Measurements from ENCODE around the gene PTPRR. TPM values are rescaled to one million over a fixed set of nuclear protein-coding genes. Genes with fewer than 3 reads are reported as not detected.

The PTPRR gene
- total RNA-seq, 1 experiment from 2014 or later = 0.46 TPM

DNA sequence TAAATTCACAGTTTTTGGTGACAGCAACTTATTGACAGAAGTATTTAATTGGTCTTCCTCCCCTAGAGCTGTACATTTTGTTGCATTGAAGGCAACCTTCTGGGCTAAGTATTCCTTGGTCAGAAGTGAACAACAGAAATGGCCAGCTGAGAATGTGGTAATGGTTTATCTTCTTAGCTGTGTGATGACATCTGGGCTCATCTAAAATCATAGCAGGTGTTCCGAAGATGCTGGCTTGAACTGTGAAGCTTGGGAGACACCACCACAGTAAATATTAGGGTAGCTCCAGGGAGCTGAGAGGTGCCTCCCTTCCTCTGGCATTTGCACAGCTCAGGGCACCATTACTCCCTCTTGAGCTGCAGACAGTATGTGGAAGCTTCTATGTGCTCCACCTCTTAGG lies 279.6 kb downstream of the PTPRR start (continued):
- TF ChIP-seq, protein P1, sequence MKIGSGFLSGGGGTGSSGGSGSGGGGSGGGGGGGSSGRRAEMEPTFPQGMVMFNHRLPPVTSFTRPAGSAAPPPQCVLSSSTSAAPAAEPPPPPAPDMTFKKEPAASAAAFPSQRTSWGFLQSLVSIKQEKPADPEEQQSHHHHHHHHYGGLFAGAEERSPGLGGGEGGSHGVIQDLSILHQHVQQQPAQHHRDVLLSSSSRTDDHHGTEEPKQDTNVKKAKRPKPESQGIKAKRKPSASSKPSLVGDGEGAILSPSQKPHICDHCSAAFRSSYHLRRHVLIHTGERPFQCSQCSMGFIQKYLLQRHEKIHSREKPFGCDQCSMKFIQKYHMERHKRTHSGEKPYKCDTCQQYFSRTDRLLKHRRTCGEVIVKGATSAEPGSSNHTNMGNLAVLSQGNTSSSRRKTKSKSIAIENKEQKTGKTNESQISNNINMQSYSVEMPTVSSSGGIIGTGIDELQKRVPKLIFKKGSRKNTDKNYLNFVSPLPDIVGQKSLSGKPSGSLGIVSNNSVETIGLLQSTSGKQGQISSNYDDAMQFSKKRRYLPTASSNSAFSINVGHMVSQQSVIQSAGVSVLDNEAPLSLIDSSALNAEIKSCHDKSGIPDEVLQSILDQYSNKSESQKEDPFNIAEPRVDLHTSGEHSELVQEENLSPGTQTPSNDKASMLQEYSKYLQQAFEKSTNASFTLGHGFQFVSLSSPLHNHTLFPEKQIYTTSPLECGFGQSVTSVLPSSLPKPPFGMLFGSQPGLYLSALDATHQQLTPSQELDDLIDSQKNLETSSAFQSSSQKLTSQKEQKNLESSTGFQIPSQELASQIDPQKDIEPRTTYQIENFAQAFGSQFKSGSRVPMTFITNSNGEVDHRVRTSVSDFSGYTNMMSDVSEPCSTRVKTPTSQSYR (CRISPR knock-in tag; IDR thresholded peaks at IDR 0.05) = no peak
- no peak for TF ChIP-seq ZNF396 (CRISPR knock-in tag; IDR thresholded peaks at IDR 0.05; ENCODE audit: borderline replicate concordance)
- TF ChIP-seq, protein P2, sequence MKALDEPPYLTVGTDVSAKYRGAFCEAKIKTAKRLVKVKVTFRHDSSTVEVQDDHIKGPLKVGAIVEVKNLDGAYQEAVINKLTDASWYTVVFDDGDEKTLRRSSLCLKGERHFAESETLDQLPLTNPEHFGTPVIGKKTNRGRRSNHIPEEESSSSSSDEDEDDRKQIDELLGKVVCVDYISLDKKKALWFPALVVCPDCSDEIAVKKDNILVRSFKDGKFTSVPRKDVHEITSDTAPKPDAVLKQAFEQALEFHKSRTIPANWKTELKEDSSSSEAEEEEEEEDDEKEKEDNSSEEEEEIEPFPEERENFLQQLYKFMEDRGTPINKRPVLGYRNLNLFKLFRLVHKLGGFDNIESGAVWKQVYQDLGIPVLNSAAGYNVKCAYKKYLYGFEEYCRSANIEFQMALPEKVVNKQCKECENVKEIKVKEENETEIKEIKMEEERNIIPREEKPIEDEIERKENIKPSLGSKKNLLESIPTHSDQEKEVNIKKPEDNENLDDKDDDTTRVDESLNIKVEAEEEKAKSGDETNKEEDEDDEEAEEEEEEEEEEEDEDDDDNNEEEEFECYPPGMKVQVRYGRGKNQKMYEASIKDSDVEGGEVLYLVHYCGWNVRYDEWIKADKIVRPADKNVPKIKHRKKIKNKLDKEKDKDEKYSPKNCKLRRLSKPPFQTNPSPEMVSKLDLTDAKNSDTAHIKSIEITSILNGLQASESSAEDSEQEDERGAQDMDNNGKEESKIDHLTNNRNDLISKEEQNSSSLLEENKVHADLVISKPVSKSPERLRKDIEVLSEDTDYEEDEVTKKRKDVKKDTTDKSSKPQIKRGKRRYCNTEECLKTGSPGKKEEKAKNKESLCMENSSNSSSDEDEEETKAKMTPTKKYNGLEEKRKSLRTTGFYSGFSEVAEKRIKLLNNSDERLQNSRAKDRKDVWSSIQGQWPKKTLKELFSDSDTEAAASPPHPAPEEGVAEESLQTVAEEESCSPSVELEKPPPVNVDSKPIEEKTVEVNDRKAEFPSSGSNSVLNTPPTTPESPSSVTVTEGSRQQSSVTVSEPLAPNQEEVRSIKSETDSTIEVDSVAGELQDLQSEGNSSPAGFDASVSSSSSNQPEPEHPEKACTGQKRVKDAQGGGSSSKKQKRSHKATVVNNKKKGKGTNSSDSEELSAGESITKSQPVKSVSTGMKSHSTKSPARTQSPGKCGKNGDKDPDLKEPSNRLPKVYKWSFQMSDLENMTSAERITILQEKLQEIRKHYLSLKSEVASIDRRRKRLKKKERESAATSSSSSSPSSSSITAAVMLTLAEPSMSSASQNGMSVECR (CRISPR knock-in tag; IDR thresholded peaks at IDR 0.05; ENCODE audit: borderline replicate concordance) = no peak
- no peak for TF ChIP-seq CBFB (CRISPR knock-in tag; IDR thresholded peaks at IDR 0.05; ENCODE audit: low read depth)
- TF ChIP-seq, protein P3, sequence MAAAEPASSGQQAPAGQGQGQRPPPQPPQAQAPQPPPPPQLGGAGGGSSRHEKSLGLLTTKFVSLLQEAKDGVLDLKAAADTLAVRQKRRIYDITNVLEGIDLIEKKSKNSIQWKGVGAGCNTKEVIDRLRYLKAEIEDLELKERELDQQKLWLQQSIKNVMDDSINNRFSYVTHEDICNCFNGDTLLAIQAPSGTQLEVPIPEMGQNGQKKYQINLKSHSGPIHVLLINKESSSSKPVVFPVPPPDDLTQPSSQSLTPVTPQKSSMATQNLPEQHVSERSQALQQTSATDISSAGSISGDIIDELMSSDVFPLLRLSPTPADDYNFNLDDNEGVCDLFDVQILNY (CRISPR knock-in tag; IDR thresholded peaks at IDR 0.05) = no peak
- TF ChIP-seq, protein P4, sequence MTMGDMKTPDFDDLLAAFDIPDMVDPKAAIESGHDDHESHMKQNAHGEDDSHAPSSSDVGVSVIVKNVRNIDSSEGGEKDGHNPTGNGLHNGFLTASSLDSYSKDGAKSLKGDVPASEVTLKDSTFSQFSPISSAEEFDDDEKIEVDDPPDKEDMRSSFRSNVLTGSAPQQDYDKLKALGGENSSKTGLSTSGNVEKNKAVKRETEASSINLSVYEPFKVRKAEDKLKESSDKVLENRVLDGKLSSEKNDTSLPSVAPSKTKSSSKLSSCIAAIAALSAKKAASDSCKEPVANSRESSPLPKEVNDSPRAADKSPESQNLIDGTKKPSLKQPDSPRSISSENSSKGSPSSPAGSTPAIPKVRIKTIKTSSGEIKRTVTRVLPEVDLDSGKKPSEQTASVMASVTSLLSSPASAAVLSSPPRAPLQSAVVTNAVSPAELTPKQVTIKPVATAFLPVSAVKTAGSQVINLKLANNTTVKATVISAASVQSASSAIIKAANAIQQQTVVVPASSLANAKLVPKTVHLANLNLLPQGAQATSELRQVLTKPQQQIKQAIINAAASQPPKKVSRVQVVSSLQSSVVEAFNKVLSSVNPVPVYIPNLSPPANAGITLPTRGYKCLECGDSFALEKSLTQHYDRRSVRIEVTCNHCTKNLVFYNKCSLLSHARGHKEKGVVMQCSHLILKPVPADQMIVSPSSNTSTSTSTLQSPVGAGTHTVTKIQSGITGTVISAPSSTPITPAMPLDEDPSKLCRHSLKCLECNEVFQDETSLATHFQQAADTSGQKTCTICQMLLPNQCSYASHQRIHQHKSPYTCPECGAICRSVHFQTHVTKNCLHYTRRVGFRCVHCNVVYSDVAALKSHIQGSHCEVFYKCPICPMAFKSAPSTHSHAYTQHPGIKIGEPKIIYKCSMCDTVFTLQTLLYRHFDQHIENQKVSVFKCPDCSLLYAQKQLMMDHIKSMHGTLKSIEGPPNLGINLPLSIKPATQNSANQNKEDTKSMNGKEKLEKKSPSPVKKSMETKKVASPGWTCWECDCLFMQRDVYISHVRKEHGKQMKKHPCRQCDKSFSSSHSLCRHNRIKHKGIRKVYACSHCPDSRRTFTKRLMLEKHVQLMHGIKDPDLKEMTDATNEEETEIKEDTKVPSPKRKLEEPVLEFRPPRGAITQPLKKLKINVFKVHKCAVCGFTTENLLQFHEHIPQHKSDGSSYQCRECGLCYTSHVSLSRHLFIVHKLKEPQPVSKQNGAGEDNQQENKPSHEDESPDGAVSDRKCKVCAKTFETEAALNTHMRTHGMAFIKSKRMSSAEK (CRISPR knock-in tag; IDR thresholded peaks at IDR 0.05; ENCODE audit: borderline replicate concordance) = no peak
- no peak for TF ChIP-seq NR3C1 (CRISPR knock-in tag; conservative IDR thresholded peaks at IDR 0.05; ENCODE audit: low read depth)

DNA sequence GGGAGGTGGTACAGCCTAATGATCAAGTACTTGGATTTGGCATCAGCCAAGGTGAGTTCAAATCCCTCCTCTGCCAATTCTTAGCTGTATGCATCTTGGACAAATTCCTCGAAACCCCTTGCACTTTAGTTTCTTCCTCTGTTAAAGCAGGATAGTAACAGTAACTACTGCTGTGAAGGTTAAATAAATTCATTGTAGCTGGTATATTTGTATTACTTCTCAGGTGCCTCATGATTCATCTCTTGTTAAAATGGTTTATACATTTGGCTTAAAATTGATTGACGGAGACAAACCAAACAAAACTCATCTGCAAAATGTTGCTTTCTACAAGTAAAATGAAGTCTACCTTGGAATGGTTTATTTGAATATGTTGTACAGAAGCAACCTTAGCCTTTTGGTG lies 281.0 kb downstream of the PTPRR start:
- Mint-ChIP-seq H3K27me3 (ENCODE audit: low read depth) (no peaks in the 10 kb centered on the region), H3K9me3 (no peaks in the 10 kb centered on the region; the same call in 1 of the 2 replicates), H3K4me1 (peaks cover 7% of the 10 kb centered on the region; the same call in 1 of the 2 replicates), H3K27ac (no peak overlapping the region), H3K36me3 (no peaks in the 10 kb centered on the region), H3K4me3 (no peak overlapping the region)
- POLR2A ChIA-PET = no interaction called here
- CTCF ChIA-PET = no interaction called here
- ATAC-seq (no peak), DNase-seq (ENCODE audit: low spot score) (no peak)
- TF ChIP-seq FOXK1 (CRISPR knock-in tag; IDR thresholded peaks at IDR 0.05) (no peak), ELF4 (CRISPR knock-in tag; IDR thresholded peaks at IDR 0.05; ENCODE audit: low read depth) (no peak), ZNF423 (CRISPR knock-in tag; IDR thresholded peaks at IDR 0.05) (no peak), ZNF263 (CRISPR knock-in tag; IDR thresholded peaks at IDR 0.05; ENCODE audit: low read depth) (no peak), SMAD4 (CRISPR knock-in tag; IDR thresholded peaks at IDR 0.05) (no peak), TCF7 (CRISPR knock-in tag; IDR thresholded peaks at IDR 0.05; ENCODE audit: low read depth) (no peak), GTF2I (CRISPR knock-in tag; conservative IDR thresholded peaks at IDR 0.05) (no peak)
- TF ChIP-seq, protein P5, sequence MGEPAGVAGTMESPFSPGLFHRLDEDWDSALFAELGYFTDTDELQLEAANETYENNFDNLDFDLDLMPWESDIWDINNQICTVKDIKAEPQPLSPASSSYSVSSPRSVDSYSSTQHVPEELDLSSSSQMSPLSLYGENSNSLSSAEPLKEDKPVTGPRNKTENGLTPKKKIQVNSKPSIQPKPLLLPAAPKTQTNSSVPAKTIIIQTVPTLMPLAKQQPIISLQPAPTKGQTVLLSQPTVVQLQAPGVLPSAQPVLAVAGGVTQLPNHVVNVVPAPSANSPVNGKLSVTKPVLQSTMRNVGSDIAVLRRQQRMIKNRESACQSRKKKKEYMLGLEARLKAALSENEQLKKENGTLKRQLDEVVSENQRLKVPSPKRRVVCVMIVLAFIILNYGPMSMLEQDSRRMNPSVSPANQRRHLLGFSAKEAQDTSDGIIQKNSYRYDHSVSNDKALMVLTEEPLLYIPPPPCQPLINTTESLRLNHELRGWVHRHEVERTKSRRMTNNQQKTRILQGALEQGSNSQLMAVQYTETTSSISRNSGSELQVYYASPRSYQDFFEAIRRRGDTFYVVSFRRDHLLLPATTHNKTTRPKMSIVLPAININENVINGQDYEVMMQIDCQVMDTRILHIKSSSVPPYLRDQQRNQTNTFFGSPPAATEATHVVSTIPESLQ (CRISPR knock-in tag; IDR thresholded peaks at IDR 0.05) = no peak
- TF ChIP-seq, protein P6, sequence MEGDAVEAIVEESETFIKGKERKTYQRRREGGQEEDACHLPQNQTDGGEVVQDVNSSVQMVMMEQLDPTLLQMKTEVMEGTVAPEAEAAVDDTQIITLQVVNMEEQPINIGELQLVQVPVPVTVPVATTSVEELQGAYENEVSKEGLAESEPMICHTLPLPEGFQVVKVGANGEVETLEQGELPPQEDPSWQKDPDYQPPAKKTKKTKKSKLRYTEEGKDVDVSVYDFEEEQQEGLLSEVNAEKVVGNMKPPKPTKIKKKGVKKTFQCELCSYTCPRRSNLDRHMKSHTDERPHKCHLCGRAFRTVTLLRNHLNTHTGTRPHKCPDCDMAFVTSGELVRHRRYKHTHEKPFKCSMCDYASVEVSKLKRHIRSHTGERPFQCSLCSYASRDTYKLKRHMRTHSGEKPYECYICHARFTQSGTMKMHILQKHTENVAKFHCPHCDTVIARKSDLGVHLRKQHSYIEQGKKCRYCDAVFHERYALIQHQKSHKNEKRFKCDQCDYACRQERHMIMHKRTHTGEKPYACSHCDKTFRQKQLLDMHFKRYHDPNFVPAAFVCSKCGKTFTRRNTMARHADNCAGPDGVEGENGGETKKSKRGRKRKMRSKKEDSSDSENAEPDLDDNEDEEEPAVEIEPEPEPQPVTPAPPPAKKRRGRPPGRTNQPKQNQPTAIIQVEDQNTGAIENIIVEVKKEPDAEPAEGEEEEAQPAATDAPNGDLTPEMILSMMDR (IDR thresholded peaks at IDR 0.05) = no peak
- TF ChIP-seq, protein P7, sequence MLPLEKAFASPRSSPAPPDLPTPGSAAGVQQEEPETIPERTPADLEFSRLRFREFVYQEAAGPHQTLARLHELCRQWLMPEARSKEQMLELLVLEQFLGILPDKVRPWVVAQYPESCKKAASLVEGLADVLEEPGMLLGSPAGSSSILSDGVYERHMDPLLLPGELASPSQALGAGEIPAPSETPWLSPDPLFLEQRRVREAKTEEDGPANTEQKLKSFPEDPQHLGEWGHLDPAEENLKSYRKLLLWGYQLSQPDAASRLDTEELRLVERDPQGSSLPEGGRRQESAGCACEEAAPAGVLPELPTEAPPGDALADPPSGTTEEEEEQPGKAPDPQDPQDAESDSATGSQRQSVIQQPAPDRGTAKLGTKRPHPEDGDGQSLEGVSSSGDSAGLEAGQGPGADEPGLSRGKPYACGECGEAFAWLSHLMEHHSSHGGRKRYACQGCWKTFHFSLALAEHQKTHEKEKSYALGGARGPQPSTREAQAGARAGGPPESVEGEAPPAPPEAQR (CRISPR knock-in tag; IDR thresholded peaks at IDR 0.05) = no peak
- TF ChIP-seq, protein P8, sequence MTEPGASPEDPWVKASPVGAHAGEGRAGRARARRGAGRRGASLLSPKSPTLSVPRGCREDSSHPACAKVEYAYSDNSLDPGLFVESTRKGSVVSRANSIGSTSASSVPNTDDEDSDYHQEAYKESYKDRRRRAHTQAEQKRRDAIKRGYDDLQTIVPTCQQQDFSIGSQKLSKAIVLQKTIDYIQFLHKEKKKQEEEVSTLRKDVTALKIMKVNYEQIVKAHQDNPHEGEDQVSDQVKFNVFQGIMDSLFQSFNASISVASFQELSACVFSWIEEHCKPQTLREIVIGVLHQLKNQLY (CRISPR knock-in tag; IDR thresholded peaks at IDR 0.05) = no peak

Data from WTC11 (cell line).